Fibroblast of skin of right biceps (primary cell): ENCODE measurements around the gene ELOVL7.

Source experiments
- DNase-seq: peaks from one replicate; pipeline ENCODE4 v3.0.0-alpha.2; 2013

Gene ELOVL7

DNA sequence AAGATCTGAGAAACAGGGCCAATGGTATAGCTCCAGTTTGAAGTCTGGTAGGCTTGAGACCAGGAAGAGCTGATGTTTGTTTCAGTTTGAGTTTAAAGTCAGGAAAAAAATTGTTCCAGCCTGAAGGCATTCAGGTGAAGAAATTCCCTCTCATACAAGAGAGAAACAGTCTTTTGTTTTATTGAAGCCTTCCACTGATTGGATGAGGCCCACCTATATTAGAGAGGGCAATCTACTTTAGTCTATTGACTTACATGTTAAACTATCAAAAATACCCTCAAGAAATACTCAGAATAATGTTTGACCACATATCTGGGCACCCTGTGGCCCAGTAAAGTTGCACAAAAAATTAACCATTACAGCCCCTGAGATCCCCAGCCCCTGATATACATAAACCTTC, 138.9 kb downstream of the ELOVL7 start:
- DNase-seq: no peak

DNA sequence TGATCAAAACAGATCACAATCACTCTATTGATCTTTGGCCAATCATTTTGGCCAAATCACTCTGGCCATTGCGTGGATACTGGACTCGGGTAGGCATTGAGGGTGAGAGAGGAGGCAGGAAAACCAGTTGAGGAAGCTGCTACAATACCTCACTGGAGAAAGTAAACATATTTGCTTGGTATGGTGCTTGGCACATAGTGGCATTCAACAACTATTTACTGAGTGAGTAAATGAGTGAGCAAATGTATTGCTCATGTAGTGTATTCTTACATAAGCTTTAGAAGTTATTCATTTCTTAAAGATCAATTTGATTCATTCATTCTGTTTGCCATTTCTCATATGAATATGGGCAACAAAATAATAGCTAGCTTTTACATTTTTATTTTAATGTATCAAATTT, 140.1 kb downstream of the ELOVL7 start:
- no peak for DNase-seq
